Tibial nerve (tissue), 4 donors: Measurements from ENCODE around the gene SHKBP1.

Source experiments
- CTCF ChIP-seq, 5 experiments: fragments of 200-600 bp in 3 of 5; fragments of 450-650 bp in 2 of 5; sonication (generic) in 3 of 5; IDR thresholded peaks; one replicate each; pipeline ENCODE4 v1.5.1; 2016 to 2019; ENCODE audit warnings: antibody characterized with exemption in 5 of 5, mild to moderate bottlenecking in 3 of 5, moderate library complexity in 2 of 5
- EP300 ChIP-seq, 2 donors: sonication (generic); formaldehyde crosslinking; IDR thresholded peaks; one replicate each; pipeline ENCODE4 v1.6.1; 2017; ENCODE audit warnings: antibody characterized with exemption in 2 of 2, mild to moderate bottlenecking in 1 of 2
- POLR2A ChIP-seq, 2 donors: fragments of 450-650 bp; IDR thresholded peaks; one replicate each; pipeline ENCODE4 v1.6.1; 2017; ENCODE audit warnings: antibody characterized with exemption in 2 of 2, mild to moderate bottlenecking in 2 of 2, moderate library complexity in 2 of 2

GRCh38 chr19:40585982-40586422 is 9.3 kb downstream of the SHKBP1 start:
- TF ChIP-seq POLR2A (IDR thresholded peaks at IDR 0.05) (no peak), CTCF (IDR thresholded peaks at IDR 0.05) (no peak), EP300 (IDR thresholded peaks at IDR 0.05) (no peak)
